SK-N-SH treated with all-trans-retinoic acid at 6 μM for 48 hours (cell line): ENCODE results near the gene EPHA6.

Experiments used
- ATAC-seq: fragments of 200-7000 bp; cut with Tn5 transposase; 3 replicates; pipeline ENCODE4 v1.9.1; 2020; ENCODE audit warnings: mild to moderate bottlenecking, moderate library complexity
- ARNTL ChIP-seq: fragments of 450-650 bp; formaldehyde crosslinking; IDR thresholded peaks from 2 replicates; pipeline ENCODE4 v1.5.0; 2020; ENCODE audit warnings: low read depth, mild to moderate bottlenecking, moderate library complexity, borderline replicate concordance
- BACH2 ChIP-seq: fragments of 250-450 bp; sonication (Bioruptor Pico); IDR thresholded peaks from 2 replicates; pipeline ENCODE4 v1.9.0; 2021; ENCODE audit warnings: mild to moderate bottlenecking, borderline replicate concordance
- GLIS3 ChIP-seq: fragments of 250-450 bp; sonication (Bioruptor Pico); IDR thresholded peaks from 2 replicates; pipeline ENCODE4 v1.5.0; 2020; ENCODE audit warnings: mild to moderate bottlenecking, moderate library complexity
- OSR1 ChIP-seq: fragments of 250-450 bp; sonication (Bioruptor Pico); IDR thresholded peaks from 2 replicates; pipeline ENCODE4 v1.8.0; 2022; ENCODE audit warnings: moderate library complexity, mild to moderate bottlenecking, inconsistent platforms
- RARB ChIP-seq: fragments of 250-450 bp; sonication (Bioruptor Pico); IDR thresholded peaks from 2 replicates; pipeline ENCODE4 v1.8.0; 2021; ENCODE audit warnings: mild to moderate bottlenecking, moderate library complexity
- SNAI2 ChIP-seq: fragments of 250-450 bp; sonication (Bioruptor Pico); IDR thresholded peaks from 2 replicates; pipeline ENCODE4 v1.5.0; 2020; ENCODE audit warnings: mild to moderate bottlenecking, moderate library complexity
- TCF4 ChIP-seq: fragments of 250-450 bp; sonication (Bioruptor Pico); IDR thresholded peaks from 2 replicates; pipeline ENCODE4 v1.8.0; 2021; ENCODE audit warnings: mild to moderate bottlenecking, moderate library complexity, borderline replicate concordance
- TOX ChIP-seq: fragments of 250-450 bp; sonication (Bioruptor Pico); IDR thresholded peaks from 2 replicates; pipeline ENCODE4 v1.8.0; 2021; ENCODE audit warnings: mild to moderate bottlenecking, moderate library complexity, borderline replicate concordance
- ZC3H10 ChIP-seq: fragments of 250-450 bp; sonication (Bioruptor Pico); IDR thresholded peaks from 2 replicates; pipeline ENCODE4 v1.5.1; 2021; ENCODE audit warnings: mild to moderate bottlenecking, moderate library complexity
- ZFP3 ChIP-seq: fragments of 250-450 bp; sonication (Bioruptor Pico); IDR thresholded peaks from 2 replicates; pipeline ENCODE4 v1.5.0; 2020; ENCODE audit warnings: mild to moderate bottlenecking, moderate library complexity
- ZFP30 ChIP-seq: fragments of 450-650 bp; formaldehyde crosslinking; IDR thresholded peaks from 2 replicates; pipeline ENCODE4 v1.5.0; 2022; ENCODE audit warnings: mild to moderate bottlenecking, moderate library complexity
- ZNF565 ChIP-seq: fragments of 450-650 bp; formaldehyde crosslinking; conservative IDR thresholded peaks from 2 replicates; pipeline ENCODE4 v1.5.0; 2020; ENCODE audit warnings: low read depth, mild to moderate bottlenecking, moderate library complexity
- ZNF70 ChIP-seq: fragments of 450-650 bp; formaldehyde crosslinking; IDR thresholded peaks from 2 replicates; pipeline ENCODE4 v1.5.0; 2020; ENCODE audit warnings: mild to moderate bottlenecking, moderate library complexity
- ZNF8 ChIP-seq: fragments of 450-650 bp; formaldehyde crosslinking; IDR thresholded peaks from 2 replicates; pipeline ENCODE4 v1.5.0; 2020; ENCODE audit warnings: mild to moderate bottlenecking, moderate library complexity
- TF ChIP-seq, protein P1 (sequence below): fragments of 250-450 bp; sonication (Bioruptor Pico); IDR thresholded peaks from 2 replicates; pipeline ENCODE4 v1.5.0; 2020; ENCODE audit warnings: mild to moderate bottlenecking, moderate library complexity
- TF ChIP-seq, protein P2 (sequence below): fragments of 250-450 bp; sonication (Bioruptor Pico); IDR thresholded peaks from 2 replicates; pipeline ENCODE4 v1.5.1; 2021; ENCODE audit warnings: mild to moderate bottlenecking, moderate library complexity
- TF ChIP-seq, protein P3 (sequence below): fragments of 250-450 bp; sonication (Bioruptor Pico); IDR thresholded peaks from 2 replicates; pipeline ENCODE4 v1.5.1; 2020; ENCODE audit warnings: low read depth, mild to moderate bottlenecking, moderate library complexity
- TF ChIP-seq, protein P4 (sequence below): fragments of 250-450 bp; sonication (Bioruptor Pico); IDR thresholded peaks from 2 replicates; pipeline ENCODE4 v1.8.0; 2020; ENCODE audit warnings: mild to moderate bottlenecking, moderate library complexity, borderline replicate concordance
- TF ChIP-seq, protein P5 (sequence below): fragments of 250-450 bp; sonication (Bioruptor Pico); IDR thresholded peaks from 2 replicates; pipeline ENCODE4 v1.8.0; 2021; ENCODE audit warnings: low read depth, mild to moderate bottlenecking, moderate library complexity, borderline replicate concordance

Gene EPHA6

DNA sequence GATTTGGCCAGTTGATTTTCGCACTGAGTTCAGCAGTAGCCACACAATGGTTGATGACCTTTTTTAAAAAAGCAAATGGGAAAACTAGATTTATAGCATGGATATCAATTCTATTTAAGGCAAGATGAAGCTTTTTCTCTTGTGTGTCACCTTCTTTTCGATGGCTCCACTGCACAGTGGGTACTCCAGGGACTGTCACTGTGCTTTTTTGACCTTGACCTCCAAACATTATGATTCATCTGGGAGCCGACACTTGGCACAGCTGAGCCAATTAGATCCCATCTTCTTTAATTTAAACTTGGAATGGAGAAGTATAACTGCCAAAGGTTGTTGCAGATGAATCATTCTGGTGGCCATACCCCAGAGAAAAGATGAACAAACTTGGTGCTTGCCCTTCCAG, 367.3 kb downstream of the EPHA6 start:
- no peak for ATAC-seq
- no peak for TF ChIP-seq SNAI2 (CRISPR knock-in tag)

DNA sequence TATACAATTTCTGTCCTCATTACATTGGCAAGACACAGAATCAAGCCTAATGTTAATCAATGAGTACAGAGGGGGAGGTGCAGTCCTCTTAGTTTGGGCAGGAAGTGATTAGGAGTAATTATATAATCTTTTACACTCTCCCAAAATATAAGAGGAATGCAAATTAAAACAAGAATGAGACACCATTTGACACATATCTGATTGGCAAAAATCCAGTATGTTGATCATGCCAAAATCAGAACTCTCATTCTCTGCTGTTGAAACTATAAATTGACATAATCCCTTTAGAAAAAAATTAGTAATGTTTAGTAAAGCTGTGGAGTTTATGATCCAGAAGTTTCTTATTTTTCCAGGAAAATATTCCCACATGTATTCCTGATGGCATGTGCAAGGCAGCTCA, 373.4 kb downstream of the EPHA6 start:
- TF ChIP-seq ZNF70 (no peak), ZNF565 (CRISPR knock-in tag) (no peak), OSR1 (CRISPR knock-in tag) (no peak), TCF4 (CRISPR knock-in tag) (no peak), ZFP30 (CRISPR knock-in tag) (no peak), GLIS3 (CRISPR knock-in tag) (no peak), ARNTL (CRISPR knock-in tag) (no peak), RARB (CRISPR knock-in tag) (no peak), BACH2 (CRISPR knock-in tag) (no peak)
- TF ChIP-seq, protein P1, sequence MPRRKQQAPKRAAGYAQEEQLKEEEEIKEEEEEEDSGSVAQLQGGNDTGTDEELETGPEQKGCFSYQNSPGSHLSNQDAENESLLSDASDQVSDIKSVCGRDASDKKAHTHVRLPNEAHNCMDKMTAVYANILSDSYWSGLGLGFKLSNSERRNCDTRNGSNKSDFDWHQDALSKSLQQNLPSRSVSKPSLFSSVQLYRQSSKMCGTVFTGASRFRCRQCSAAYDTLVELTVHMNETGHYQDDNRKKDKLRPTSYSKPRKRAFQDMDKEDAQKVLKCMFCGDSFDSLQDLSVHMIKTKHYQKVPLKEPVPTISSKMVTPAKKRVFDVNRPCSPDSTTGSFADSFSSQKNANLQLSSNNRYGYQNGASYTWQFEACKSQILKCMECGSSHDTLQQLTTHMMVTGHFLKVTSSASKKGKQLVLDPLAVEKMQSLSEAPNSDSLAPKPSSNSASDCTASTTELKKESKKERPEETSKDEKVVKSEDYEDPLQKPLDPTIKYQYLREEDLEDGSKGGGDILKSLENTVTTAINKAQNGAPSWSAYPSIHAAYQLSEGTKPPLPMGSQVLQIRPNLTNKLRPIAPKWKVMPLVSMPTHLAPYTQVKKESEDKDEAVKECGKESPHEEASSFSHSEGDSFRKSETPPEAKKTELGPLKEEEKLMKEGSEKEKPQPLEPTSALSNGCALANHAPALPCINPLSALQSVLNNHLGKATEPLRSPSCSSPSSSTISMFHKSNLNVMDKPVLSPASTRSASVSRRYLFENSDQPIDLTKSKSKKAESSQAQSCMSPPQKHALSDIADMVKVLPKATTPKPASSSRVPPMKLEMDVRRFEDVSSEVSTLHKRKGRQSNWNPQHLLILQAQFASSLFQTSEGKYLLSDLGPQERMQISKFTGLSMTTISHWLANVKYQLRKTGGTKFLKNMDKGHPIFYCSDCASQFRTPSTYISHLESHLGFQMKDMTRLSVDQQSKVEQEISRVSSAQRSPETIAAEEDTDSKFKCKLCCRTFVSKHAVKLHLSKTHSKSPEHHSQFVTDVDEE (CRISPR knock-in tag): no peak
- TF ChIP-seq, protein P2, sequence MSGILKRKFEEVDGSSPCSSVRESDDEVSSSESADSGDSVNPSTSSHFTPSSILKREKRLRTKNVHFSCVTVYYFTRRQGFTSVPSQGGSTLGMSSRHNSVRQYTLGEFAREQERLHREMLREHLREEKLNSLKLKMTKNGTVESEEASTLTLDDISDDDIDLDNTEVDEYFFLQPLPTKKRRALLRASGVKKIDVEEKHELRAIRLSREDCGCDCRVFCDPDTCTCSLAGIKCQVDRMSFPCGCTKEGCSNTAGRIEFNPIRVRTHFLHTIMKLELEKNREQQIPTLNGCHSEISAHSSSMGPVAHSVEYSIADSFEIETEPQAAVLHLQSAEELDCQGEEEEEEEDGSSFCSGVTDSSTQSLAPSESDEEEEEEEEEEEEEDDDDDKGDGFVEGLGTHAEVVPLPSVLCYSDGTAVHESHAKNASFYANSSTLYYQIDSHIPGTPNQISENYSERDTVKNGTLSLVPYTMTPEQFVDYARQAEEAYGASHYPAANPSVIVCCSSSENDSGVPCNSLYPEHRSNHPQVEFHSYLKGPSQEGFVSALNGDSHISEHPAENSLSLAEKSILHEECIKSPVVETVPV (CRISPR knock-in tag): no peak
- TF ChIP-seq, protein P3, sequence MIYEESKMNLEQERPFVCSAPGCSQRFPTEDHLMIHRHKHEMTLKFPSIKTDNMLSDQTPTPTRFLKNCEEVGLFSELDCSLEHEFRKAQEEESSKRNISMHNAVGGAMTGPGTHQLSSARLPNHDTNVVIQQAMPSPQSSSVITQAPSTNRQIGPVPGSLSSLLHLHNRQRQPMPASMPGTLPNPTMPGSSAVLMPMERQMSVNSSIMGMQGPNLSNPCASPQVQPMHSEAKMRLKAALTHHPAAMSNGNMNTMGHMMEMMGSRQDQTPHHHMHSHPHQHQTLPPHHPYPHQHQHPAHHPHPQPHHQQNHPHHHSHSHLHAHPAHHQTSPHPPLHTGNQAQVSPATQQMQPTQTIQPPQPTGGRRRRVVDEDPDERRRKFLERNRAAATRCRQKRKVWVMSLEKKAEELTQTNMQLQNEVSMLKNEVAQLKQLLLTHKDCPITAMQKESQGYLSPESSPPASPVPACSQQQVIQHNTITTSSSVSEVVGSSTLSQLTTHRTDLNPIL: no peak
- TF ChIP-seq, all 23 proteins: peak for 0
- ATAC-seq: no peak

DNA sequence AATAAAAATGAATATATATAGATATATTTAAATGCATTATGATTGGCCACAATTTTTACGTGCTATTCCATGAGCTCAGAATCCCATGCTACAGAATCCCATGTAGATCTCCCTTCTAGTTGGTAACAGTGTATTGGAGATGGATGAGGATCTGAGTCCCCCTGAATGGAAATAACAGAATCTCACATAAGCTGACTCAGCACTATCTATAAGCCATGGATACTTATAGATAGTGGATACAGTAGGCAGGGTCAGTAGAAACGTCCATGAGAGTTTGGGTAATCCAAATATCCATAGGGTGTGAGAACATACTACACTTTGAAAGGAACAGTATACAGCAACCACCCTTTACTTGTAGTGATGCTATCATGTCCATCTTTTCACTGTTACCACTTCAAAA, 375.4 kb downstream of the EPHA6 start:
- ATAC-seq: no peak
- TF ChIP-seq, protein P1 (CRISPR knock-in tag): no peak
- no peak for TF ChIP-seq RARB (CRISPR knock-in tag)
- no peak for TF ChIP-seq ZC3H10
- TF ChIP-seq ARNTL (CRISPR knock-in tag): no peak
- TF ChIP-seq, protein P3: no peak
- no peak for TF ChIP-seq ZFP30 (CRISPR knock-in tag)
- TF ChIP-seq, protein P2 (CRISPR knock-in tag): no peak
- TF ChIP-seq, protein P4, sequence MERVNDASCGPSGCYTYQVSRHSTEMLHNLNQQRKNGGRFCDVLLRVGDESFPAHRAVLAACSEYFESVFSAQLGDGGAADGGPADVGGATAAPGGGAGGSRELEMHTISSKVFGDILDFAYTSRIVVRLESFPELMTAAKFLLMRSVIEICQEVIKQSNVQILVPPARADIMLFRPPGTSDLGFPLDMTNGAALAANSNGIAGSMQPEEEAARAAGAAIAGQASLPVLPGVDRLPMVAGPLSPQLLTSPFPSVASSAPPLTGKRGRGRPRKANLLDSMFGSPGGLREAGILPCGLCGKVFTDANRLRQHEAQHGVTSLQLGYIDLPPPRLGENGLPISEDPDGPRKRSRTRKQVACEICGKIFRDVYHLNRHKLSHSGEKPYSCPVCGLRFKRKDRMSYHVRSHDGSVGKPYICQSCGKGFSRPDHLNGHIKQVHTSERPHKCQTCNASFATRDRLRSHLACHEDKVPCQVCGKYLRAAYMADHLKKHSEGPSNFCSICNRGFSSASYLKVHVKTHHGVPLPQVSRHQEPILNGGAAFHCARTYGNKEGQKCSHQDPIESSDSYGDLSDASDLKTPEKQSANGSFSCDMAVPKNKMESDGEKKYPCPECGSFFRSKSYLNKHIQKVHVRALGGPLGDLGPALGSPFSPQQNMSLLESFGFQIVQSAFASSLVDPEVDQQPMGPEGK: no peak
- no peak for TF ChIP-seq SNAI2 (CRISPR knock-in tag)
- TF ChIP-seq ZNF565 (CRISPR knock-in tag): no peak
- TF ChIP-seq ZNF70: no peak
- TF ChIP-seq ZNF8 (CRISPR knock-in tag): no peak
- no peak for TF ChIP-seq BACH2 (CRISPR knock-in tag)
- TF ChIP-seq, protein P5, sequence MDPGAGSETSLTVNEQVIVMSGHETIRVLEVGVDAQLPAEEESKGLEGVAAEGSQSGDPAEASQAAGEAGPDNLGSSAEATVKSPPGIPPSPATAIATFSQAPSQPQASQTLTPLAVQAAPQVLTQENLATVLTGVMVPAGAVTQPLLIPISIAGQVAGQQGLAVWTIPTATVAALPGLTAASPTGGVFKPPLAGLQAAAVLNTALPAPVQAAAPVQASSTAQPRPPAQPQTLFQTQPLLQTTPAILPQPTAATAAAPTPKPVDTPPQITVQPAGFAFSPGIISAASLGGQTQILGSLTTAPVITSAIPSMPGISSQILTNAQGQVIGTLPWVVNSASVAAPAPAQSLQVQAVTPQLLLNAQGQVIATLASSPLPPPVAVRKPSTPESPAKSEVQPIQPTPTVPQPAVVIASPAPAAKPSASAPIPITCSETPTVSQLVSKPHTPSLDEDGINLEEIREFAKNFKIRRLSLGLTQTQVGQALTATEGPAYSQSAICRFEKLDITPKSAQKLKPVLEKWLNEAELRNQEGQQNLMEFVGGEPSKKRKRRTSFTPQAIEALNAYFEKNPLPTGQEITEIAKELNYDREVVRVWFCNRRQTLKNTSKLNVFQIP (CRISPR knock-in tag): no peak
- no peak for TF ChIP-seq ZFP3 (CRISPR knock-in tag)
- no peak for TF ChIP-seq TOX
- no peak for TF ChIP-seq GLIS3 (CRISPR knock-in tag)
